Tibial nerve (tissue), 4 donors: ENCODE data around the gene GRB7. TPM values are rescaled to one million over a fixed set of nuclear protein-coding genes. Genes with fewer than 3 reads are reported as not detected.

ENCODE experiments used
- DNase-seq, 2 donors: peaks; one replicate each; pipeline ENCODE4 v3.0.0-alpha.2; 2019; ENCODE audit warnings: low spot score in 2 of 2
- H3K27ac ChIP-seq, 4 donors: fragments of 200-600 bp; sonication (generic) in 3 of 4; one replicate each; pipeline ENCODE4 v1.5.1; 2017 to 2019; ENCODE audit warnings: mild to moderate bottlenecking in 1 of 4
- H3K27me3 ChIP-seq, 2 donors: fragments of 200-600 bp; sonication (generic) in 1 of 2; one replicate each; pipeline versions ENCODE4 v1.5.1 to v1.6.0; 2017 to 2019
- H3K36me3 ChIP-seq, 3 donors: fragments of 200-600 bp; sonication (generic); one replicate each; pipeline ENCODE4 v1.5.1; 2018 to 2019
- H3K4me1 ChIP-seq, 4 donors: fragments of 200-600 bp; sonication (generic) in 3 of 4; one replicate each; pipeline ENCODE4 v1.5.1; 2017 to 2019
- H3K4me3 ChIP-seq, 4 donors: fragments of 200-600 bp; sonication (generic) in 3 of 4; one replicate each; pipeline ENCODE4 v1.5.1; 2017 to 2019; ENCODE audit warnings: mild to moderate bottlenecking in 1 of 4, moderate library complexity in 1 of 4
- H3K9me3 ChIP-seq, 4 donors: fragments of 200-600 bp; sonication (generic) in 3 of 4; one replicate each; pipeline ENCODE4 v1.5.1; 2017 to 2019
- EP300 ChIP-seq, 2 donors: sonication (generic); formaldehyde crosslinking; IDR thresholded peaks; one replicate each; pipeline ENCODE4 v1.6.1; 2017; ENCODE audit warnings: antibody characterized with exemption in 2 of 2, mild to moderate bottlenecking in 1 of 2
- POLR2A ChIP-seq, 2 donors: fragments of 450-650 bp; IDR thresholded peaks; one replicate each; pipeline ENCODE4 v1.6.1; 2017; ENCODE audit warnings: antibody characterized with exemption in 2 of 2, mild to moderate bottlenecking in 2 of 2, moderate library complexity in 2 of 2
- WGBS, 2 donors: methylation state at CpG; one replicate each; pipeline ENCODE4 v1.1.5; 2018; 5-methylcytosine and 5-hydroxymethylcytosine counted together
- total RNA-seq, 4 donors: library from RNA; depleted of rRNA; stranded (reverse); fragments of >200 nt; gene quantifications; one replicate each; pipeline ENCODE4 v1.1.0, GENCODE V29; 2016
- TF ChIP-seq, protein P1 (sequence below), 5 experiments: fragments of 200-600 bp in 3 of 5; fragments of 450-650 bp in 2 of 5; sonication (generic) in 3 of 5; IDR thresholded peaks; one replicate each; pipeline ENCODE4 v1.5.1; 2016 to 2019; ENCODE audit warnings: antibody characterized with exemption in 5 of 5, mild to moderate bottlenecking in 3 of 5, moderate library complexity in 2 of 5

The GRB7 gene
- total RNA-seq, 4 donors from 2014 or later: 0.21 to 0.39 (median 0.30) TPM; not detected in 1

DNA sequence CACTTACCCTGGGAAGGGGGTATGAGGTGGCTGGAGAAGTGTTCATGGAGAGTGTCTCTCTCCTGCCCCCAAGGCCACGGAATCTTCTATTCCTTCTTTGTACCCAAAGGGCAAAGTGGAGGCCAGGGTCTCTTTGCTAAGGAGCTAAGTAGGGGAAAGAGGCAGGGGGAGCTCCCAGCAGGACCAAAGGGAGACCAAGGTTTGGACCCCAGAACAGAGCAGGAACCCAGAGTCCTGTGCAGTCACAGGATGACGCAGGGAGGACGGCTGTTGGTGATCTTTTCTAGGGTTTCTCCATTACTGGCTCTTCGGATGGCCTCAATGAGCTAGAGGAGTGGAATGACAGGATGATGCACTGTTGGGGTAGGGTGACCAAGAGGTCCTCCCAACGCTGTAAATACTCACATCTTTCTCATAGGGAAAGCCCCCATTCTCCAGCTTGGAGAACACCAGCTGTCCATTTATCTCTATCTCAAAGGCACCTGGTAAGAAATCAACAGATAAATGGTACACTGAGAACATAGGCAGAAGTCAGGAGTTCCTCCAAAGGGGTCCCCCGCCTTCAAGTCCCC is 8.4 kb upstream of the GRB7 start:
- Histone ChIP-seq H3K27ac (peak overlapping the region; percentile 68 to 95 (median 89)), H3K4me3 (peak overlapping the region; percentile 86 to 95 (median 90)), H3K4me1 (peaks cover 0 to 24% (median 8%) of the 10 kb centered on the region in 4 donors), H3K36me3 (peaks cover 0 to 50% (median 0%) of the 10 kb centered on the region in 3 donors), H3K9me3 (no peaks in the 10 kb centered on the region), H3K27me3 (no peaks in the 10 kb centered on the region)
- WGBS, 2 donors: 61 to 62% methylated on average over 6 of the region's 6 CpGs
- TF ChIP-seq, protein P1, sequence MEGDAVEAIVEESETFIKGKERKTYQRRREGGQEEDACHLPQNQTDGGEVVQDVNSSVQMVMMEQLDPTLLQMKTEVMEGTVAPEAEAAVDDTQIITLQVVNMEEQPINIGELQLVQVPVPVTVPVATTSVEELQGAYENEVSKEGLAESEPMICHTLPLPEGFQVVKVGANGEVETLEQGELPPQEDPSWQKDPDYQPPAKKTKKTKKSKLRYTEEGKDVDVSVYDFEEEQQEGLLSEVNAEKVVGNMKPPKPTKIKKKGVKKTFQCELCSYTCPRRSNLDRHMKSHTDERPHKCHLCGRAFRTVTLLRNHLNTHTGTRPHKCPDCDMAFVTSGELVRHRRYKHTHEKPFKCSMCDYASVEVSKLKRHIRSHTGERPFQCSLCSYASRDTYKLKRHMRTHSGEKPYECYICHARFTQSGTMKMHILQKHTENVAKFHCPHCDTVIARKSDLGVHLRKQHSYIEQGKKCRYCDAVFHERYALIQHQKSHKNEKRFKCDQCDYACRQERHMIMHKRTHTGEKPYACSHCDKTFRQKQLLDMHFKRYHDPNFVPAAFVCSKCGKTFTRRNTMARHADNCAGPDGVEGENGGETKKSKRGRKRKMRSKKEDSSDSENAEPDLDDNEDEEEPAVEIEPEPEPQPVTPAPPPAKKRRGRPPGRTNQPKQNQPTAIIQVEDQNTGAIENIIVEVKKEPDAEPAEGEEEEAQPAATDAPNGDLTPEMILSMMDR (IDR thresholded peaks at IDR 0.05): no peak
- no peak for TF ChIP-seq EP300 (IDR thresholded peaks at IDR 0.05)
- TF ChIP-seq POLR2A (IDR thresholded peaks at IDR 0.05): no peak
- no peak for DNase-seq

DNA sequence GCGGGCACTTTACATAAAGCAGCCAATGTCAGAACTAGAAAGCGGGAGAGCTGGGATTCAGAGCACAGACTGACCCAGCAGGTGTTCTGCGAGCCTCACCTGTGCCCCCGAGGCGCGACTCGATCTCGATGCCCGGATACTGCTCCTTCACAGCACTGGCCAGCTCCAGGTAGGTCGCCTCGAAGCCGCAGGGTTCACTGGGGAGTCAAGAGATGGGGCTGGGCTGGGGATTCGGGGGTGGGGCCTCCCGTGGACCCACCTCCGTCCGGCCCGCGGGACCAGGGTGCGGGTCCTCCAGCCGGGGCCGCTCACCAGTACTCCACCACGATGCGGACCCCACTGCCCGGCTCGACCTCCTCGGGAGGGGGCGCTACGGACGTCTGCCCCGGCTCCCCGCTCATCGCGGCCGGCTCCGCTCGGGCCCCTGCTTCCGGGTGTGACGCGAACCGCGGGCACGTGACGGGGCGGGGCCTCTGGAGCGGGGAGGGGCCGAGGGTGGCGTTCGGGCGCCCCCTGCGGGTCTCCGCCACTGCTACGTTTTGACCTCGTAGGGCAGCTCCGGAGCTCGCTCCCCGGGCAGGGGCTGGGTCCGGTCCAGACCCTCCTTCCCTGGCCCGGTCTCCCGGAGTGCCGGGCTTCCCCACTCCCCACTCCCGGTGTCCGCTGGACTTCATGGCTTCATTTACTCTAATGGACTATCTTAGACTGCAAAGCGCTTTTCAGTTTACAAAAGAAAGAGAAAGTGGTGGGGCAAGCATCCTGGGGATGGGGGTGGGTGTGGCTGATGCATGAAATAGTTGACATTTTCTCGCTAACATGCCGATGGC is 7.4 kb upstream of the GRB7 start, which contains the start of gene MIEN1:
Gene MIEN1, minus strand, starts transcription at position 438 of the 827 bp plus-strand sequence. Its CDS starts 37 bp downstream, at position 401.
- WGBS, 2 donors: 1 to 2% methylated on average over 51 to 54 of the region's 65 CpGs
- Histone ChIP-seq H3K27ac (peak within 1 kb of the TSS; percentile 68 to 95 (median 89)), H3K27me3 (no peaks in the 10 kb centered on the region), H3K4me3 (peak within 1 kb of the TSS; percentile 86 to 95 (median 90)), H3K9me3 (no peaks in the 10 kb centered on the region), H3K36me3 (peaks cover 0 to 40% (median 0%) of the 10 kb centered on the region in 3 donors), H3K4me1 (peaks cover 0 to 24% (median 8%) of the 10 kb centered on the region in 4 donors)
- peak; percentile 85 to 89 for DNase-seq
- TF ChIP-seq POLR2A (IDR thresholded peaks at IDR 0.05) (peak; percentile 25 to 80), EP300 (IDR thresholded peaks at IDR 0.05) (peak in 1 of 2 donors; percentile 89)
- TF ChIP-seq, protein P1 (IDR thresholded peaks at IDR 0.05): peak; percentile 85 to 98 (median 97)

DNA sequence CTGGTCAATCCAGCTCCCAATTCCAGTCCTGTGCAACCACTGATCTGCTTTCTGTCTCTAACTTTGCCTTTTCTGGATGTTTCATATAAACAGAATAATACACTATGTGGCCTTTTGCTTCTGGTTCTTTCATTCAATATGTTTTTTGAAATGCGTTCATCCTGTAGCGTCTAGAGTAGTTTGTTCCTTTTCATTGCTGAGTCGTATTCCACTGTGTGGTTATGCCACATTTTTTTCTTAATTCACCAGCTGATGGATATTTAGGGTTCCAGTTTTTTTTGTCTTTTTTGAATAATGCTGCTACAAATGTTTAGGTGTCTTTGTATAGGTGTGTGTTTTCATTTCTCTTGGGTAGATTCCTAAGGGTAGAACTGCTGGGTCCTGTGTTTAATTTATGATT is 5.2 kb upstream of the GRB7 start:
- Histone ChIP-seq H3K27me3 (peaks cover 0 to 12% of the 10 kb centered on the region in 2 donors), H3K36me3 (peaks cover 0 to 18% (median 0%) of the 10 kb centered on the region in 3 donors), H3K4me3 (no peak overlapping the region), H3K9me3 (no peaks in the 10 kb centered on the region), H3K27ac (no peak overlapping the region), H3K4me1 (peaks cover 0 to 24% (median 8%) of the 10 kb centered on the region in 4 donors)
- DNase-seq: no peak
- WGBS, 2 donors: 92 to 93% methylated on average over 3 of the region's 3 CpGs
- TF ChIP-seq POLR2A (IDR thresholded peaks at IDR 0.05): no peak
- TF ChIP-seq EP300 (IDR thresholded peaks at IDR 0.05): no peak
- TF ChIP-seq, protein P1 (IDR thresholded peaks at IDR 0.05): no peak

DNA sequence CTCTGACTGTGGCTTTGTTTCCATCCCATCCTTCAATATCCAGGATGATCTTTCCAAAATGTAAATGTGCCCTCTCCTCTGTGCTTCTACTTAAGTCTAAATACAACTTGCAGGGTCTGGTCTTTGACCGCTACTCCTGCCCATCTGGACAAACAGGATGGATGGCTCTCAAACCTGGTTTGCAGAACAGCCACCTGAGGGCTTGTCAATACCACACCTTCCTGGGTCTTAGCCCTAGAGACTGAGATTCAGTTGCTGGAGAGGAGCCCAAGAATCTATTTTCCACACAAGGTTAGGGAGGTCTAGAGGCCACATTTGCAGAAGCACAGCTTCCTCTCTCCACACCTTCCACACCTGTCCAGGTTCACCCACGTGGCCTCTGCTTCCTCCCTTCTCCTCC is 1.9 kb upstream of the GRB7 start:
- H3K27ac ChIP-seq: no peak overlapping the region
- TF ChIP-seq POLR2A (IDR thresholded peaks at IDR 0.05) (no peak), EP300 (IDR thresholded peaks at IDR 0.05) (no peak)
- TF ChIP-seq, protein P1 (IDR thresholded peaks at IDR 0.05): no peak
- no peaks in the 10 kb centered on the region for H3K9me3 ChIP-seq
- 60 to 65% methylated on average over 2 of the region's 2 CpGs for WGBS, 2 donors
- no peak overlapping the region for H3K4me3 ChIP-seq
- H3K36me3 ChIP-seq: no peaks in the 10 kb centered on the region
- no peak for DNase-seq
- peaks cover 0 to 45% of the 10 kb centered on the region in 2 donors for H3K27me3 ChIP-seq
- H3K4me1 ChIP-seq: peaks cover 0 to 31% (median 15%) of the 10 kb centered on the region in 4 donors
